Gastrocnemius medialis (tissue), 4 donors: ENCODE data around the gene ALG8. TPM values are rescaled to one million over a fixed set of nuclear protein-coding genes. Genes with fewer than 3 reads are reported as not detected.

Source experiments
- ATAC-seq, 2 donors: fragments of 150-250 bp; one replicate each; pipeline ENCODE4 v1.9.1; 2016
- DNase-seq, 2 donors: peaks; one replicate each; pipeline ENCODE4 v3.0.0-alpha.2; 2019
- H3K27ac ChIP-seq, 4 donors: fragments of 200-600 bp; sonication (generic); 1 replicate in 1 of 4; 2 replicates in 3 of 4; pipeline ENCODE4 v1.5.1; 2016 to 2018; ENCODE audit warnings: mild to moderate bottlenecking in 2 of 4, moderate library complexity in 1 of 4
- H3K27me3 ChIP-seq, 3 donors: fragments of 200-600 bp; sonication (generic) in 2 of 3; 1 replicate in 1 of 3; 2 replicates in 2 of 3; pipeline versions ENCODE4 v1.5.1 to v1.6.0; 2016 to 2019; ENCODE audit warnings: mild to moderate bottlenecking in 1 of 3, moderate library complexity in 1 of 3
- H3K36me3 ChIP-seq, 2 donors: fragments of 200-600 bp; sonication (generic) in 1 of 2; one replicate each; pipeline ENCODE4 v1.5.1; 2017 to 2018
- H3K4me1 ChIP-seq, 2 donors: fragments of 200-600 bp; sonication (generic) in 1 of 2; one replicate each; pipeline ENCODE4 v1.5.1; 2016 to 2017; ENCODE audit warnings: mild to moderate bottlenecking in 2 of 2
- H3K4me3 ChIP-seq, 4 donors: fragments of 200-600 bp; sonication (generic) in 3 of 4; 1 replicate in 1 of 4; 2 replicates in 3 of 4; pipeline ENCODE4 v1.5.1; 2016 to 2019; ENCODE audit warnings: mild to moderate bottlenecking in 2 of 4
- H3K9me3 ChIP-seq, 3 donors: fragments of 200-600 bp; sonication (generic) in 2 of 3; 1 replicate in 1 of 3; 2 replicates in 2 of 3; pipeline ENCODE4 v1.5.1; 2016 to 2019
- CTCF ChIP-seq, 5 experiments: fragments of 450-650 bp in 3 of 5; fragments of 200-600 bp in 2 of 5; sonication (generic) in 2 of 5; IDR thresholded peaks in 4 of 5; conservative IDR thresholded peaks in 1 of 5; 1 replicate in 4 of 5; 2 replicates in 1 of 5; pipeline ENCODE4 v1.5.1; 2016 to 2019; ENCODE audit warnings: antibody characterized with exemption in 5 of 5, mild to moderate bottlenecking in 3 of 5, moderate library complexity in 3 of 5
- POLR2A ChIP-seq, 2 donors: fragments of 450-650 bp; IDR thresholded peaks; one replicate each; pipeline ENCODE4 v1.6.1; 2017; ENCODE audit warnings: antibody characterized with exemption in 2 of 2, mild to moderate bottlenecking in 2 of 2, moderate library complexity in 2 of 2
- in situ Hi-C, 4 donors: fragments of 200-750 bp; cut with MboI; loops; one replicate each; pipeline versions ENCODE4 v1.15.0 to v1.8.0; 2017; ENCODE audit warnings: low sequenced_read_pairs in 4 of 4
- intact Hi-C: fragments of 100-400 bp; cut with DNase I; formaldehyde crosslinking; loops from one replicate; pipeline ENCODE4 v1.15.1; 2023; ENCODE audit warnings: low total_unique reads
- total RNA-seq, 4 donors: library from RNA; depleted of rRNA; stranded (reverse); fragments of >200 nt; gene quantifications; one replicate each; pipeline versions ENCODE4 v1.1.0 to v1.2.3, GENCODE V29; 2016

ALG8 gene
- total RNA-seq, 4 donors from 2014 or later, result 9.0 to 12.9 (median 10.9) TPM

- no peak overlapping the region for H3K27ac ChIP-seq
These were observed 22.5 kb upstream of the ALG8 start for GRCh38 chr11:78161962-78162371.

GRCh38 chr11:78161346-78161745 lies 21.9 kb upstream of the ALG8 start:
- intact Hi-C loops, result no loop called here

More at GRCh38 chr11:78161962-78162371, 22.5 kb upstream of the ALG8 start:
- intact Hi-C loops (no loop called here), in situ Hi-C loops (no loop called here)
- TF ChIP-seq POLR2A (IDR thresholded peaks at IDR 0.05) (no peak), CTCF (IDR thresholded peaks at IDR 0.05 in 4 of 5, conservative IDR thresholded peaks at IDR 0.05 in 1 of 5) (no peak)
- no peaks in the 10 kb centered on the region for H3K27me3 ChIP-seq
- no peak overlapping the region for H3K4me3 ChIP-seq
- H3K36me3 ChIP-seq, result no peaks in the 10 kb centered on the region
- no peaks in the 10 kb centered on the region for H3K9me3 ChIP-seq
- DNase-seq, result no peak
- no peaks in the 10 kb centered on the region for H3K4me1 ChIP-seq
- ATAC-seq, result no peak

GRCh38 chr11:78160557-78160956 lies 21.1 kb upstream of the ALG8 start:
- H3K4me3 ChIP-seq, result no peak overlapping the region
- no peaks in the 10 kb centered on the region for H3K36me3 ChIP-seq
- in situ Hi-C loops (no loop called here), intact Hi-C loops (no loop called here)
- TF ChIP-seq POLR2A (IDR thresholded peaks at IDR 0.05), result no peak
- no peak for TF ChIP-seq CTCF (IDR thresholded peaks at IDR 0.05 in 4 of 5, conservative IDR thresholded peaks at IDR 0.05 in 1 of 5)
- ATAC-seq (no peak), DNase-seq (no peak)
- H3K9me3 ChIP-seq, result no peaks in the 10 kb centered on the region
- H3K27ac ChIP-seq, result no peak overlapping the region
- H3K4me1 ChIP-seq, result no peaks in the 10 kb centered on the region
- H3K27me3 ChIP-seq, result no peaks in the 10 kb centered on the region

More at GRCh38 chr11:78161346-78161745, 21.9 kb upstream of the ALG8 start:
- ATAC-seq (no peak), DNase-seq (no peak)
- Histone ChIP-seq H3K36me3 (no peaks in the 10 kb centered on the region), H3K27ac (no peak overlapping the region), H3K4me3 (no peak overlapping the region), H3K9me3 (no peaks in the 10 kb centered on the region), H3K27me3 (no peaks in the 10 kb centered on the region), H3K4me1 (no peaks in the 10 kb centered on the region)
- in situ Hi-C loops, result no loop called here
- TF ChIP-seq POLR2A (IDR thresholded peaks at IDR 0.05) (no peak), CTCF (IDR thresholded peaks at IDR 0.05 in 4 of 5, conservative IDR thresholded peaks at IDR 0.05 in 1 of 5) (no peak)

DNA sequence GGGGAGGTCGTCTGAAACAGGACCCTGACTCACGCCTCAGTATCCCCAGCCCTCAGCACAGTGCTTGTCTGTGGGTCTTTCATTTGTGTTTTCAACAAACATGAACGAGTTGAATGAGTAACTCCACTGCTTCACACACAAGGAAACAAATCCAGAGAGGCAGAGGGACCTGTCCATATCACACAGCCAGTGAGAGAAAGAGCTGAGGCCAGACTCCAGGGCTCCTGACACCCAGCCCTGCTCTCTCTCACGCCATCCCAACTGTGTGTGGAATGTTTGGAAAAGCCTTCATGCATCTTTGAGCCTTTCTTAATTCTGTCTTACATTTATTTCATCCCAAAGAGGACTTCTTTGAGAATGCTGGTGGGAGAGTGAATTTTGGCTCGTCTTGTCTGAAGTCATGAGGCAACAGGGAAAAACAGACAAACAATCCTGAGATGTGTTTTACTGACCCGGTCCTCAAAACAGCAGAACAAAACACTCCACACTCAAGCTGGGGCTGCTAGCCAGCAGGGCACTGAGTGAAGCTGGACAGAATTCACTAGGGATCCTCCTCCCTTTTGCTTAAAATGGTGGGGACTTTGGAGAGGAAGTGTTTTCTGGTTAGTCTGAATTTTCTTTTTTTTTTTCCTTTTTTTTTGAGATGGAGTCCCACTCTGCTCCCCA lies 19.7 kb upstream of the ALG8 start:
- H3K27me3 ChIP-seq, result no peaks in the 10 kb centered on the region
- in situ Hi-C loops, result no loop called here
- no peak overlapping the region for H3K27ac ChIP-seq
- no peaks in the 10 kb centered on the region for H3K9me3 ChIP-seq
- H3K4me3 ChIP-seq, result no peak overlapping the region
- H3K4me1 ChIP-seq, result no peaks in the 10 kb centered on the region
- no peaks in the 10 kb centered on the region for H3K36me3 ChIP-seq
- no peak for DNase-seq
- ATAC-seq, result no peak
- no peak for TF ChIP-seq POLR2A (IDR thresholded peaks at IDR 0.05)
- intact Hi-C loops, result no loop called here

- H3K27me3 ChIP-seq, result no peaks in the 10 kb centered on the region
- intact Hi-C loops, result no loop called here
- ATAC-seq, result no peak
- no peak overlapping the region for H3K27ac ChIP-seq
- in situ Hi-C loops, result no loop called here
- H3K4me1 ChIP-seq, result no peaks in the 10 kb centered on the region
- H3K4me3 ChIP-seq, result no peak overlapping the region
- no peak for TF ChIP-seq CTCF (IDR thresholded peaks at IDR 0.05 in 4 of 5, conservative IDR thresholded peaks at IDR 0.05 in 1 of 5)
- no peak for TF ChIP-seq POLR2A (IDR thresholded peaks at IDR 0.05)
- DNase-seq, result no peak
- H3K9me3 ChIP-seq, result no peaks in the 10 kb centered on the region
- no peaks in the 10 kb centered on the region for H3K36me3 ChIP-seq
These were observed 16.9 kb upstream of the ALG8 start for GRCh38 chr11:78156127-78156844.
